Stimulated activated CD8-positive, alpha-beta memory T cell treated with anti-CD3 and anti-CD28 coated beads, Interleukin-4, amount 100 ng/mL, for 24 hours (primary cell): Measurements from ENCODE around the gene SLC2A13.

Experiments used
- DNase-seq: peaks from one replicate; pipeline ENCODE4 v3.0.0-alpha.2; 2020; ENCODE audit warnings: low read depth

Gene SLC2A13

GRCh38 chr12:40105515-40106201, at the start of gene SLC2A13:
Gene SLC2A13, minus strand, starts transcription at chr12:40106081. Its CDS starts 273 bp downstream, at chr12:40105808.
- peak; percentile 64 for DNase-seq

DNA sequence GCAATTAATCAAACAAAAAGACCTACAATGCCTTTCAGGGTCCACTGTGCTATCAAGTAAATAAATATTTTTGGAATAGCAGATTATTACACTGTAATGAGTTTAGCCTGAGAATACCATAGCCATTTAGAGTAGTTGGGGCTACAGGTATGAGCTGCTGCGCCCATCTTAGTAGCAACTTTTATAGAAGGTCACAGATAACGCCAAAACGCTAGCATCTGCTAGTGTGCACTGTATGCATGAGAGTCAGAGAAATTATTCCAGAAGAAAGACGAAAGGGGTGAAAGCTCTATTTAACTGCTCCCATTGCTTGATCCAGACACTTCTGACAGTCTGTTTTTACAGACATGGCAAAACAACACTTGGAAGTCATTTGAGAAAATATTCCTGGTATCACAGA, 48.5 kb upstream of the SLC2A13 start:
- DNase-seq, result no peak

- DNase-seq, result no peak
Measured at GRCh38 chr12:40153432-40153831, 47.6 kb upstream of the SLC2A13 start.

- peak; percentile 15 for DNase-seq
Measured at GRCh38 chr12:40152783-40153383, 47.0 kb upstream of the SLC2A13 start.

DNA sequence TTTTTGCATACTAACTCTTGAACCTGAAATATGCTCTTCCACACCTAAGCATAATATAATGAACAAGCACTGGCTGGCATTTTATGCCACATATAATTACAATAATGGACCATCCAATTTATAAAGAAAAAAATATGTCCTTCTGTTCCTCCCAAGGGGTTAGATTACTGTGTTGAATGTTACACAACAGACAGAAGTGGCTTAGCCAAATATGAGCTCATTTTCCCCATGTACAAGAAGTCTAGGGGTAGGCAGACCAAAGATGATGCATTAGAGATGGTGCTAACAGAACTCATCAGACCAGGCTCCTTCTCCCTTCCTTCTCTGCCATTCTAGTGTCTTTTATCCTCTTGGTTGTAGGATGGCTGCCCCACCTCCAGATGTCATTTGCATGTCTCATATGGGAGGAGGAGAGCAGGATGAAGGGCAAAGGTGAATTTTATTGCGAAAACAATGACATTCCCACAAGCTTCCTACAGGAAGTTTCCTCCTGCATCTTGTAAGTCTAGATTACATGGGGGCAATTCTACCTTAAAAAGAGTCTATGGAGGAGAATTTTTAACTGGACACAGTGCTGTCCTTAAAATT, 43.9 kb upstream of the SLC2A13 start:
- DNase-seq, result no peak

DNA sequence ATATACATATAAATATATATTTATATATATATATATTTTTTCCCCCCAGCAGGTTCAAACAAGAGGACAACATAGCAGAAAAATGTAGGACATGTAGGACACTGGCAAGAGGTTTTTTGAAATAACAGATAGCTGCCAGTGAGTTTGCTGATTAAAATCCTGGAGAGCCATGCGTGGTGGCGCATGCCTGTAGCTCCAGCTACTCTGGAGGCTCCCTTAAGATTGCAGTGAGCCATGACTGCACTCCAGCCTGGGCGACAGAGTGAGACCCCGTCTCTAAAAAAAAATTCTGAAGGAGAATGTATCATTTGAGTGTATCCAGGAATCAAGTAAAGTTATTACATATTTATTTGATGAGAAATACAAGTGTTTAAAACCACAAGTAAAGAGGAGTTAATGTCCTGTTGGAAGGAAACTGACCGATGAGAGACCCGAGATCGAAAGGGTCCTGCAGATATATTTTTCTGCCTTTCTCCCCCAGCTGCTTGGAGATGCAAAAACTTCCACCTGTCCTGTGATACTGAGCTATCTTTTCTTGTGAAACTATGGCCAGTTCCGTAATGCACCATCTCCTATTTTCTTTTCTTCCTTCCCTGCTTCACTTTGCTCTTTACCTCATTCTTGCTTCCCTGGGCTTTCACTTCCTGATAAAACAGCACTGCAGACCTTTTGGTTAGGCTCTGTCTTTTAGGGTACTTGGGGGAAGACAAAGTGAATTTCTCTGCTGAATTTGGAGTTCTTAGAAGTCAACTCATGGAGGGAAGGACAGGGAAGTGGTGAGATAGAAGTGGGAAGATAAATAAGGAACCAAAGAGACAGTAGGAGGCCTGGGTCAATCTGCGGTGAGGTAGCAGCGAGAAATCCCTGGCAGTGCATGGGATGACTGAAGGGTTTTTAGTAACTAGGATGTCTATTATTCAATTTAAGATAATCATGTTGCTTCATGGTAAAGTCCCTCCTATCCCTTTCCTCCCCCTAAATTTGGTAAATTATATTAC, 41.2 kb upstream of the SLC2A13 start:
- no peak for DNase-seq

DNA sequence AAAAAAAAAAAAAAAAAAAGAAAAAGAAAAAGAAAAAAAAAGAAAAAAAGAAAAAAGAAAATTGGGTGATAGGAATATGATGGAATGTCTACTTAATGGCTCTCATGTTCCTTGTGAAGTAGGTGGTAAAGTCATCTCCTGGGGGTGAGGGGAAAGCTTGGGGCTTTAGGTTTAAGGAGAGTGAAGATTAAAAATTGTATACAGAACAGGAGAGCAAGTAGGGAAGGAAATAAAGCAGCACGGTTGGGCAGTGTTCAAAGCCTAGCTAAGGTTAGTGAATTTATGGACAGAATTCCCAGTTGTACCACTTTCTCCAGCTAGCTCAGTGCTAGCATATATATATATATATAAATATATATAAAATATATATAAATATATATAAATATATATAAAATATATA, 40.0 kb upstream of the SLC2A13 start:
- no peak for DNase-seq

GRCh38 chr12:40144023-40144422, 38.1 kb upstream of the SLC2A13 start:
- no peak for DNase-seq

GRCh38 chr12:40142001-40142744, 36.3 kb upstream of the SLC2A13 start:
- no peak for DNase-seq

- no peak for DNase-seq
Measured at GRCh38 chr12:40138526-40138925, 32.6 kb upstream of the SLC2A13 start.

DNA sequence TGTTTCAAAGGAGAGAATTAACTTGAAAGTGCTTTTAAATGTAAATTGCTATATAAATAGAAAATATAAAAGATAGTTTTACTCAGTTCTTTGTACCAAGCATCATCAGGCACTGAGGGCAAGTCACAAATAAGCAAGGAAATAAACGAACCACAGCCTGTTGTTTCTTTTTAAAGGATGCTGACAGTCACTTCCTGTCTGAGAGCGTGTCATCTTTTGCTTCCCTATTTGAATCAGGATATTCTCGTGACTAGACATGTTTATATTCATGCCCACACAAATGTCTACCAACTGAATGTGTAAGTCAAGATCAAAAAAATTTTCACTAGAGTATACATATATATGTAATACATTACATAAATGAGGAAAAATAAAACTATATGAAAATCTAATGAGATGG, 31.4 kb upstream of the SLC2A13 start:
- no peak for DNase-seq

DNA sequence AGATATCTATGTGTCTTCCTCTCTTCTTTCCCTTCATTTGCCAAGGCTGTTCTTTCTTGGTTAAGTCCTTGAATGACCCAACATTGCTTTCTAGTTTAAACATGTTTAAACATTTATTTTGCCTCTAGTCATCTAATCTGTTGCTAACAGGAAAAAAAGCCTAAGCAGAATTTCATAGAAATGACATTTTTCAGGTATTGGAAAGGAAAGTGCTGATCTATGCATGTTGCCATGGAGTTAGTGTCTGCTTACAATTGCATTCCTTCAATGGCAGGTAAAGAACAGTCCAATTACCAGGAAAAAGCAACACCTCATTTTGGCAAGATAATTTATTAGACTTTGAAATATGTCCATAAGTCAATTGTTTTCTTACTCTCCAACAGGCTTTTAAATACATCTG, 21.5 kb upstream of the SLC2A13 start:
- no peak for DNase-seq

GRCh38 chr12:40123496-40123895, 17.6 kb upstream of the SLC2A13 start:
- no peak for DNase-seq

DNA sequence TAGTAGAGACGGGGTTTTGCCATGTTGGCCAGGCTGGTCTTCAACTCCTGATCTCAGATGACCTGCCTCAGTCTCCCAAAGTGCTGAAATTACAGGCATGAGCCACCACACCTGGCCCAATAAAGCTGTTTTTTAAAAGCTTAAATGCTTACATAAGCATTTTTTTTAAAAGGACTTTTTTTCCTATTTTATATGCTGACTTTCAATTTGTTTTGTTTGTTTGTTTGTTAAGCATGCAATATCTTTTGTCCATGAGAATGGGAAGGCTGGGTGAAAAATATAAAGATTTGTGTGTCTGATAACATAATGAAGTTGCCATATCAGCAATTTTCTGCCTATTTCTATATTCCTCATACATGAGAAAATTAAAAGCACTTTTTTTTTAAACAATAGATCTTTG, 17.0 kb upstream of the SLC2A13 start:
- DNase-seq, result no peak

DNA sequence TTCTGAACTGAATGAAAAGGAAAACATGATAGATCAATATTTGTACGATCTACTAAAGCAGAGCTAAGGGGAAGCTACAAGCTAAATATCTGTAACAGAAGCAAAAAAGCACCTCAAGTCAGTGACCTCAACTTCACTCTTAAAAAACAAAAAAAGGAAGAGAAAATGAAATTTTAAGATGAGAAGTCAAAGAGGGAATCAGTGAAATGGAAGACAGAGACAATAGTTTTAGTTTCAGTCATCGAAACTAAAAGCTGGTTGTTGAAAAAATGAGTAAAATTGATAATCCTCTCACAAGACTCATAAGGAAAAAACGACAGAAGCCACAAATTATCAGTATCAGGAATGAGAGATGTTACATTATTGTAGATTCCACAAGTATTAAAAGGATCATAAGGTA, 11.9 kb upstream of the SLC2A13 start:
- DNase-seq, result no peak

- DNase-seq, result no peak
Measured at GRCh38 chr12:40110586-40110985, 4.7 kb upstream of the SLC2A13 start.

- no peak for DNase-seq
Measured at GRCh38 chr12:40107803-40108620, 2.1 kb upstream of the SLC2A13 start.

DNA sequence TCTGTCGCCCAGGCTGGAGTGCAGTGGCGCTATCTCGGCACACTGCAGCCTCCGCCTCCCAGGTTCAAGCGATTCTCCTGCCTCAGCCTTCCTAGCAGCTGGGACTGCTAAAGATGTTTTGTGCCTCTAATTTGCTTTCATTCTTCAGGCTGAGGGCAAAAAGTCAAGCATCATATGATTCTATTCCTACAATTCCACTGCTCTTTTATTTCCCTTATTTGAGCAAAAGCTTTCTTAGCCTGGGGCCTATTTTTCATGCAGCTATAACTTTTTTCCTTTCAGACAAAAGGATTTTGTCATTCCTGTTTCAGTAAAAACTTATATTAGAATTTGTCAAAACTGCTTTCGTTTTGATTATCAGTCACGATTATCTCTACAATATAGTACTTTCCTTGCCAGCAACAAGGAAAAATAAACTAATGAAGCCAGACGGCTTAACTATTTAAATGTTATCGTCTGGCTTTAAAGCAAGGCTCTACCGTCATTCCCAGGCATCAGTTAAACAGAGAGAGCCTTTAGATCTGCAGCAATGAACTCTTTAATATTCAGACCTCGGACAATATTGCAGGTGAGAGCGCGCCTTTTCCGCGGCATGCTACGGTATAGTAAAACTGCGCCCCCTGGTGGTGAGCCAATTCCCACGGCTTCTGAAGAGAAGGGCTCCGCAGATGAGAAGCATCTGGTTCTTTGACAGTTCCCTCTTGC, 1.4 kb upstream of the SLC2A13 start:
- peak; percentile 84 for DNase-seq

GRCh38 chr12:40106655-40107054, 774 bp upstream of the SLC2A13 start:
- DNase-seq, result no peak

DNA sequence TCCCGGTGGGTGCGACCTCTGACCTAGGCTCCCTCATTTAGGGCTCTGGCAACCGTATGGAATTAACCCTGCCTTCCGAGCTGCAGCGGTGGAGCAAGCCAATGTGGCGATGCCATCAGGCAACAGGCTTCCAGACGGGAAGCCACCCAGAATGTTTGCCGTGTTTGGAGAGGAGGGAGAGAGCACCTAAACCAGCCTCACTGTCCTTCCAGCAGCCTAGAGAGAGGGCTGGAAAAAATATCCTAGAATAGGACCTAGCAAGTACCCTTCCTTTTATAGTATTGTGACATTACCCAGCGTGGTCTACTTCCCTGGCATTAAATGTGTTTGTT, 287 bp upstream of the SLC2A13 start:
- no peak for DNase-seq

GRCh38 chr12:40105265-40105514, 691 bp downstream of the SLC2A13 start:
- DNase-seq, result no peak
